Epithelial cell of prostate (primary cell): ENCODE measurements around the gene THRB.
A peak's percentile ranks its signal among the peaks of the same experiment; 100 is the strongest.

Experiments
- DNase-seq: peaks from one replicate; pipeline ENCODE4 v3.0.0-alpha.2; 2011; ENCODE audit warnings: low read depth, low spot score
- H3K27ac ChIP-seq: fragments of 450-650 bp; 2 replicates; pipeline ENCODE4 v1.5.1; 2017; ENCODE audit warnings: mild to moderate bottlenecking

Gene THRB

DNA sequence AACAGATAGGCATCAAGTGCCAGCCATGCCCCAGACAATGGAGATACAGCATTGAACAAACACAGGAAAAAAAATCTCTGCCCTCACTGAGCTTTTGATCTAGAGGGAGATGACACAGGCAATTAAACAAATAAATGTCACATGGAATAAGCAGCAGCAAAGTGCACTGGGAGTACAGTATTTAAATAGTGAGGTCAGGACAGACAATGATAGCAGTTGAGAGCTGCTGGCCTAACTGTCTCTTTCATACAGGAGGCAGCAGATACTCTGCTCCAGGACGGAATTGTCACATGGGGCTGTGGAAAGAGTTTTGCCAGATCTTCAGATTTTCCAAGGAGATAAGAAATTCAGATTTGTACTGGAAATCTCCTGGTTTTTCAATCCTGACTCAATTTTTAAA lies 241.3 kb downstream of the THRB start:
- no peak for DNase-seq
- no peak overlapping the region for H3K27ac ChIP-seq

DNA sequence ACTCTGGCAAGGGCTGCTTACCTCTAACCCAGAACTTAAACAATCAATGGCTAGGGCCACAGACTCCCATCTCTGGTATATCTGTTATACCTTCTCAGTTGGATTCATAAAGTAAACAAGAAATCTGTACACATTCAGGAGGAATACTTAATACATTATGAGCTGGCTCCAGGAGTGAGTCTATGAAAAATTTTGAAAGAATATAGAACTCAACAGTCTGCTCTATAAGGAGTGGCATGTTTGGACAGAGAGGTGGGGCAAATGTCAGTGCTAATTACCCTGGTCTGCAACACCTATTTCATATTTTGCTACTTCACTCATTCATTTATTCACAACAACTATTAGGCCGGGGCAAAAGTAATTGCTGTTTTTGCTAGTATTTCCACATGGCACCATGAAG lies 245.1 kb downstream of the THRB start:
- DNase-seq, result no peak

GRCh38 chr3:24245056-24245455 lies 249.6 kb downstream of the THRB start:
- H3K27ac ChIP-seq, result no peak overlapping the region
- no peak for DNase-seq

More for the DNA sequence above, 245.1 kb downstream of the THRB start:
- no peak overlapping the region for H3K27ac ChIP-seq

DNA sequence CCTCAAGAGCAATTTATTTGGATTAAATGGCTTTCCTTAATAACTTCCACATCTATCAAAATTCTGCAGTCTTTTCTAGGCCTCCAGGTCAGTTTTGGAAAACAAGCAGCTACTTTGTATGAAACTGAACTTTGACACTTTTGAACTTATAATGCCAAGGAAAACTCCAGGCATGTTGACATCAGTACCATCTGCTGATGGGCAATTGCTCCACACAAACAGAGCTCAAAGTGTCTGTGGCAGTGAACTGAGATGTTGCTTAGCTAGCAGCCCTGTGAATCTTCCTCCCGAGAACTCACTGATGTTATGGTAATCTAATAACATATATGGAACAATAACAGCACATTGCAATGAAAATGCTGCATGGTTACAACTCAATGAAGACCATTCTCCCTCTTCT lies 250.2 kb downstream of the THRB start:
- no peak for DNase-seq
- no peak overlapping the region for H3K27ac ChIP-seq

DNA sequence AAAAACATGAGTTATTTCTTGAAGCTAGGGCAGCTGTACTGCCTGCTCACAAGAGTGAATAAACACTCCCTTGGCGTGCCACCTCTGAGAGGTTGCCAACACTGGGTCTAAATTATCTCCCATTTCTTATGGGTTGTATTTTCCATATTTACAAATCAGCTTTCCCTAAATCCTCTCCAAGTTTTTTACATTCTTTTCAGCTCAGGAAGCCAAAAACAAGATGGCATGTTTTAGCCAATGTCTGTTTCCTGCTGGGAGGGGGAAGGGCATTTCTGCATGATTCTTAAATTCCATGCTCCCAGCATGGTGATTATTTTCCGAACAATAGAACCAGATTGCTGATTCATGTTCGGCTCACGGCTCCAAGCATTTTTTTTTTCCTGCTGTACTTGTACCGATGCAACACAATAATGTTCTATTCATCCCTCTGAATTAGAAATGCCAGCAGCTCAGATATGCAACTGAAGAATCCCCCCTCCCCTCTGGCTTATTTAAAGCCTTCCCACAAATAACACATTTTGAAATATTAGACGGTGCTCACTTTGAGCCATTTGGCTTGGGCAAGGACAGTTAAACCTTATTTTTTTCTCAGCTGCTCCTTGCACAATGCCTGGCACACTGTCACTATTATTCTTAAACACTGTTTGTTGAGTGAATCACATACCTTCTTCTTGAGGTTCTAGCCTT lies 252.5 kb downstream of the THRB start:
- peak overlapping the region; percentile 63 for H3K27ac ChIP-seq
- peak; percentile 63 for DNase-seq

DNA sequence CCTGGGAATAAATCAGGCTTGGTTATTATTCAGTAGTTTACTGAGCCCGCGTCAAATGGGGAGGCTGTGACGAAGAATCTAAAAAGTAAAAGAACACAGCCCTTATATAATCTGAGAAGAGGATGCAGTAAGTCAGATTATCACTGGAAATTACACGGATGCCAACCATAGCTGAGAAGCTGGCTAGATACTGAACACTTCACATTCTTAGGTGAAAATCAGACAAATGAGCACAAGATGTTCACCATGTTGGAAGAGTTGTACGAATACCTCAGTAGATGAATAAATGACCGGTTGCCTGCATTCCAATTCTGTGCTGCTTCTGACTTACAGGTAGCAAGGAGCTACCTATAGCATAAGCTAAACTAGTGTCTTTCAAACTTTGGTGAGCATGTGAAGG lies 254.3 kb downstream of the THRB start:
- no peak overlapping the region for H3K27ac ChIP-seq
- DNase-seq, result no peak

GRCh38 chr3:24237971-24238706 lies 256.5 kb downstream of the THRB start:
- DNase-seq, result peak; percentile 96
- peak overlapping the region; percentile 65 for H3K27ac ChIP-seq

- no peak overlapping the region for H3K27ac ChIP-seq
These were observed 259.5 kb downstream of the THRB start for GRCh38 chr3:24235121-24235520.

GRCh38 chr3:24232784-24233183 lies 261.9 kb downstream of the THRB start:
- DNase-seq, result no peak
- H3K27ac ChIP-seq, result no peak overlapping the region

More at GRCh38 chr3:24235121-24235520, 259.5 kb downstream of the THRB start:
- DNase-seq, result peak; percentile 73

GRCh38 chr3:24229468-24230221 lies 265.0 kb downstream of the THRB start:
- DNase-seq, result no peak
- no peak overlapping the region for H3K27ac ChIP-seq

DNA sequence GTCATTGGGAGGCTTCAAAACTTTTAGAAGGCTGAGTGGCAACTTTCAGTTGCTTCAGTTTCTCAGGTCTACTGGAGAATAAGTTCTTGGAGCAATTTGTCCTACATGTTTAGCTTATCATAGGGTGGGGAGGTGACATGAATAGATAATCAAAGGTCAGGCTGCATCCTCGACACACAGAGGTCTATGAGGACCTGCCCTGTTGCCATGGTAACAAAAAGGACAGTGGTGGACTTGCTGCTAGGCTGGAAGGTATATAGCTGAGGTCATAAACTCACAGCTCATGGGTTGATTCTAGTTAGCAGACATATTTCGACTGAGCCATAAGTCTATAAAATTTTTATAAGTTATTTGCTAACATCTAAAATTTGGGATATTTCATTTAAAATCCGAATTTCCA lies 267.0 kb downstream of the THRB start:
- no peak overlapping the region for H3K27ac ChIP-seq
- no peak for DNase-seq

- no peak overlapping the region for H3K27ac ChIP-seq
- no peak for DNase-seq
These were observed 268.3 kb downstream of the THRB start for GRCh38 chr3:24226397-24226796.

- DNase-seq, result no peak
- no peak overlapping the region for H3K27ac ChIP-seq
These were observed 269.2 kb downstream of the THRB start for GRCh38 chr3:24225385-24225950.

DNA sequence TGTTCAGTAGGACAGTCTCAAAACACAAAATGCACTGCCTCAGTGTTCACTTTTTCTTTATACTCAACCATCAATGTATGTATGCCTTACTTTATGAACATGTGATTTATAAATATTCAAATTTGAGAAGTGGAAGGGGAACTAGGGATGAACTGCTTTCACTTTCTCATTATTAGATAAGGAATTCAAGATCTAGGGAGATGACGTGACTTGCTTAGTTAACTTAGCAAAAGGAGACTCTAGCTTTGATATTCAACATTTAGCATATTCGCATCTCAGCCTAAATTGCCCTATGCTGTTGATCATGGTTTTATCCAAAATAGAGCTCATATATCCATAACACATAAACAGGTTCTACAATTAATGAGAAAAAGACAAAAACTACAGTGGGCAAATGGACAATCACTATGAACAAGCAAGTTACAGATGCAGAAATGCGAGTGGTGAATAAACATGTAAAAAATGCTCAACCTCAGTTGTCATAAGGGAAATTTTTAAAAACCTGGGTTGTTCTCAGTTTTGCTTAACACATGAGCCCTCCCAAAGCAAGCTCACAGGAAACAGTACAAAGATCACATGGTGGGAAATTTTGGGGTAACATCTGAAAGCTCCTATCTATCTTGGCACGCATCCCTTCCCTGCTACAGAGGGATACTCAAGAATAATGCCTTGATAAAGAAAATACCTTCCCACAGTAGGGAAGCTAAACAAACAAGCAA lies 269.8 kb downstream of the THRB start:
- H3K27ac ChIP-seq, result no peak overlapping the region

GRCh38 chr3:24222165-24222805 lies 272.4 kb downstream of the THRB start:
- no peak for DNase-seq
- H3K27ac ChIP-seq, result peak overlapping the region; percentile 64

More for the DNA sequence above, 269.8 kb downstream of the THRB start:
- DNase-seq, result no peak

- H3K27ac ChIP-seq, result peak overlapping the region; percentile 64
- DNase-seq, result peak; percentile 79
These were observed 273.6 kb downstream of the THRB start for GRCh38 chr3:24220859-24221657.

DNA sequence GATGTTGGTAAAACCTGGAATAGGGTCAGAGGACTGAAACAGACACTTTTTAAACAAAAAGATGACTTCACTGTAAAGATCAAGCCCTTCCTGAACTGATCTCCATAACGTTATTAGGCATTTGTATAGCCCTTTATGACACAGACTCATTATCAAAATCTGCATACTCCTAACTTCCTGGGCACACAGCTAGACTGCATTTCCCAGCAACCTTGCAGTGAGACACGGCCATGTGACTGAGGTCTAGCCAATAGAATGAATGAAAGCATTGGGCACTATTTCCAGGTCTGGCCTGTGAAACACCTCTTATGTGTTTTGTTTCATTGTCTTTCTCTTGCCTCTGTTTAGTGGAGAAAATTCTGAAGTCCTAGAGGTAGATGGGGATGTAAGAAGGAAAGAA lies 279.1 kb downstream of the THRB start:
- DNase-seq, result no peak
- H3K27ac ChIP-seq, result no peak overlapping the region

DNA sequence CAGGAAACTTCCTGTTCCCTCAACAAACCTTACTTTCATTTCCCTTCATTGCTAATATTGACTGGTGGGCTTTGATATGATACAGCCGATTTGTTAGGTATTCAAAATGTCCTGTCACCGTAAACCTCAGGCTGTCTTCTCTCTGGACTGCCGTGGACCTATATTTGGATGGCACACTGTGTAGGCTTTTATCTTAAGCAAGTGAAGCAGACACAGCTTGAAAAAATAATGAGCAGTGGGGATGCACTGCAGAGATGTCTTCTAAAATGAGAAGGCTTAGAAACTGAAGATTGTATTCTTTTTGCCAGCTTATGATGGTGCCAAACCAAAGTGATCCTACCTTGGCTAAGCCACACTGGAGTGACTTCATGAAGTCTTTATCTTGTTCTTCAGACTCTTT lies 283.3 kb downstream of the THRB start:
- DNase-seq, result no peak

GRCh38 chr3:24202071-24202470 lies 292.6 kb downstream of the THRB start:
- DNase-seq, result no peak
- no peak overlapping the region for H3K27ac ChIP-seq

More for the DNA sequence above, 283.3 kb downstream of the THRB start:
- no peak overlapping the region for H3K27ac ChIP-seq
